HFFc6 (cell line): ENCODE data around the gene TMOD4. TPM values are rescaled to one million over a fixed set of nuclear protein-coding genes. Genes with fewer than 3 reads are reported as not detected.
A peak's percentile ranks its signal among the peaks of the same experiment; 100 is the strongest.

Source experiments
- DNase-seq: peaks from one replicate; pipeline ENCODE4 v3.0.0-alpha.2; 2018
- H3K27ac Mint-ChIP-seq: 2 replicates; pipeline ENCODE4 v1.8.0; 2020; ENCODE audit warnings: mild to moderate bottlenecking, mixed read lengths
- H3K27me3 Mint-ChIP-seq: 2 replicates; pipeline ENCODE4 v1.8.0; 2021; ENCODE audit warnings: mild to moderate bottlenecking, moderate library complexity, mixed read lengths; ENCODE audit not compliant: insufficient read depth
- H3K36me3 Mint-ChIP-seq: 2 replicates; pipeline ENCODE4 v1.8.0; 2021; ENCODE audit warnings: low read depth, mixed read lengths
- H3K4me1 Mint-ChIP-seq: 2 replicates; pipeline ENCODE4 v1.8.0; 2020; ENCODE audit warnings: low read depth, mixed read lengths
- H3K4me3 Mint-ChIP-seq: 2 replicates; pipeline ENCODE4 v1.8.0; 2020; ENCODE audit warnings: mild to moderate bottlenecking, moderate library complexity, mixed read lengths
- H3K9me3 Mint-ChIP-seq: 2 replicates; pipeline ENCODE4 v1.8.0; 2020; ENCODE audit warnings: mild to moderate bottlenecking, mixed read lengths
- total RNA-seq, 6 experiments: library from RNA; stranded (reverse); fragmentation: NEBNext Ultra II Directional; extraction: Animal tissue kit (Norgen Biotek cat#: 25700); gene quantifications; 2 replicates in 1 of 6; 3 replicates in 5 of 6; pipeline ENCODE4 v1.2.3, GENCODE V29; 2021
- TF ChIP-seq, protein P1 (sequence below): fragments of 200-600 bp; sonication (generic); IDR thresholded peaks from 2 replicates; pipeline ENCODE4 v1.5.0; 2021; ENCODE audit warnings: antibody characterized with exemption, mild to moderate bottlenecking

Gene TMOD4
- total RNA-seq, 6 experiments from 2014 or later: 0.40 to 1.1 (median 0.99) TPM; not detected in 3

DNA sequence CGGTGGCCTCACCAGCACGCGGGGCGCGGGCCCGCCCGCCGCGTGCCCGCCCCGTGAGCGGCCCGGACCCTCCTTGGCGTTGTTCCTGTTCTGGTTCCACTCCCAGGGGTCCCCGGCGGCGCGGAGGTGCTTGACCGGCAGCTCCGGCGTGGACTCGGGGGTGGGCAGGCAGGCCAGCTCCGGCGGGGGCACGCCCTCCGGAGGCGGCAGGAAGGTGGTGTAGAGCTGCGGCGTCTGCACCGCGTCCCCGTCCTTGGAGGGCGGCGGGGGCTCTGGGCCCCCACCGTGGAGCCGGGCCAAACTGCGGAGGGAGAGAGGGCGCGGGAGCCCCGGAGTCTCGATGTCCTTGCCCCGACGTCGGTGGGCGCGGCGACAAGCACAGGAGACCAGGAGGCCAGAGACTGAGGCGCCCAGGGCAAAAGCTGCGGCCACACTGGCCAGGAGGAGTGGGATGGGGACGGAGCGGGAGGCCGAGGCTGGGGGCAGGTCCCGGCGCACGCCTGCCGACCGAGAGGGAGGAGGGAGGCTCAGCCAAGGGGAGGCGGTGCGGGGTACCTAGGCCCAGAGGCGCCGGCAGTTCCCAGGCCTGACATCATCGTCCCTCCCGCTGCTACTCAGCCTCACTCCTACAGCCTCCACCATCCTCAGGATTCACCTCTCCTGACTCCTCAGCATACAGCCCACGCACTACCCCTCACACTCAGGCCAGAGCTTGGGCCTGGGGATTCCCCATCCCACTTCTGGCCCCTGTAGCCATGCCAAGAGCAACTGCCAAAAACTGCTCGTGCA lies 42.6 kb downstream of the TMOD4 start:
- Mint-ChIP-seq H3K4me3 (no peak overlapping the region), H3K4me1 (peaks cover 14% of the 10 kb centered on the region), H3K9me3 (no peaks in the 10 kb centered on the region), H3K27ac (no peak overlapping the region), H3K27me3 (peaks cover 4% of the 10 kb centered on the region; the same call in 1 of the 2 replicates), H3K36me3 (no peaks in the 10 kb centered on the region)
- DNase-seq: no peak
- TF ChIP-seq, protein P1, sequence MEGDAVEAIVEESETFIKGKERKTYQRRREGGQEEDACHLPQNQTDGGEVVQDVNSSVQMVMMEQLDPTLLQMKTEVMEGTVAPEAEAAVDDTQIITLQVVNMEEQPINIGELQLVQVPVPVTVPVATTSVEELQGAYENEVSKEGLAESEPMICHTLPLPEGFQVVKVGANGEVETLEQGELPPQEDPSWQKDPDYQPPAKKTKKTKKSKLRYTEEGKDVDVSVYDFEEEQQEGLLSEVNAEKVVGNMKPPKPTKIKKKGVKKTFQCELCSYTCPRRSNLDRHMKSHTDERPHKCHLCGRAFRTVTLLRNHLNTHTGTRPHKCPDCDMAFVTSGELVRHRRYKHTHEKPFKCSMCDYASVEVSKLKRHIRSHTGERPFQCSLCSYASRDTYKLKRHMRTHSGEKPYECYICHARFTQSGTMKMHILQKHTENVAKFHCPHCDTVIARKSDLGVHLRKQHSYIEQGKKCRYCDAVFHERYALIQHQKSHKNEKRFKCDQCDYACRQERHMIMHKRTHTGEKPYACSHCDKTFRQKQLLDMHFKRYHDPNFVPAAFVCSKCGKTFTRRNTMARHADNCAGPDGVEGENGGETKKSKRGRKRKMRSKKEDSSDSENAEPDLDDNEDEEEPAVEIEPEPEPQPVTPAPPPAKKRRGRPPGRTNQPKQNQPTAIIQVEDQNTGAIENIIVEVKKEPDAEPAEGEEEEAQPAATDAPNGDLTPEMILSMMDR: no peak

DNA sequence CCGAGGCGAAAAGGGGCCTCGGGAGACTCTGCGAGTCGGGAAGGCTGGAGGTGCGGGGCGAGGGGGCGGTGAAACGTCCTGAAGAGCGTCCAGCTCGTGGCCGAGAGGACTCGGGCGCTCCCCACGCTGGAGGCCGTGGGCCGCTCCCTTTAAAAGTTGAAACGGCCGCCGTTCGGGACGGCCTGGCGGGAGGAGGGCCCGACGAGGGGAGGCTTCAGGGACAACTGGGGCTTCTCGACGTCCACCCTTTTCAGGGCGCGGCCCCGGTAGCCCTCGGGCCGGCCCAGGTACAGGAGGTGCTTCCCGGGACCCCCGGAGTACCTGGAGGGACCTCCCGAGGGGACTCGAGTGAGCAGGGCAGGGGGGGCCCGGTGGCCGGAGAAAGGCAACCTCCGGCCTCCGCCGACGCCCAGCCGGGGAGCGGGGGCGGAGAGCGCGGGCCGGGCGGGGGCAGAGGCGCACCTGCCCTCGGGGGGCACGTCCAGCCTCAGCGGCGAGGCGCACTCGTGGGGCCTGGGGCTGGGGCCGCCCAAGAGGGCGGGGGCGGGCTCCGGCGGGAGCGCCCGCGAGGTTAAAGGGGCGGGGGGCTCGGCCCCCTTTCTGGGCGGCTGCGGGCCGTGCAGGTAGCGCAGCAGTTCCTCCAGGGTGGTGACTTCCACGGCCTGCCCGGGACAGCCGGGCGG lies 43.3 kb downstream of the TMOD4 start:
- DNase-seq: no peak
- no peaks in the 10 kb centered on the region for H3K36me3 Mint-ChIP-seq
- H3K4me3 Mint-ChIP-seq: no peak overlapping the region
- peaks cover 4% of the 10 kb centered on the region; the same call in 1 of the 2 replicates for H3K27me3 Mint-ChIP-seq
- H3K9me3 Mint-ChIP-seq: no peaks in the 10 kb centered on the region
- H3K4me1 Mint-ChIP-seq: peaks cover 14% of the 10 kb centered on the region
- TF ChIP-seq, protein P1: no peak
- H3K27ac Mint-ChIP-seq: no peak overlapping the region

GRCh38 chr1:151131701-151132334 lies 44.0 kb downstream of the TMOD4 start:
- peaks cover 4% of the 10 kb centered on the region; the same call in 1 of the 2 replicates for H3K27me3 Mint-ChIP-seq
- H3K9me3 Mint-ChIP-seq: no peaks in the 10 kb centered on the region
- peak overlapping the region; percentile 54; the same call in 1 of the 2 replicates for H3K27ac Mint-ChIP-seq
- peaks cover 14% of the 10 kb centered on the region for H3K4me1 Mint-ChIP-seq
- H3K36me3 Mint-ChIP-seq: no peaks in the 10 kb centered on the region
- H3K4me3 Mint-ChIP-seq: peak overlapping the region; percentile 82
- TF ChIP-seq, protein P1: no peak
- DNase-seq: no peak

DNA sequence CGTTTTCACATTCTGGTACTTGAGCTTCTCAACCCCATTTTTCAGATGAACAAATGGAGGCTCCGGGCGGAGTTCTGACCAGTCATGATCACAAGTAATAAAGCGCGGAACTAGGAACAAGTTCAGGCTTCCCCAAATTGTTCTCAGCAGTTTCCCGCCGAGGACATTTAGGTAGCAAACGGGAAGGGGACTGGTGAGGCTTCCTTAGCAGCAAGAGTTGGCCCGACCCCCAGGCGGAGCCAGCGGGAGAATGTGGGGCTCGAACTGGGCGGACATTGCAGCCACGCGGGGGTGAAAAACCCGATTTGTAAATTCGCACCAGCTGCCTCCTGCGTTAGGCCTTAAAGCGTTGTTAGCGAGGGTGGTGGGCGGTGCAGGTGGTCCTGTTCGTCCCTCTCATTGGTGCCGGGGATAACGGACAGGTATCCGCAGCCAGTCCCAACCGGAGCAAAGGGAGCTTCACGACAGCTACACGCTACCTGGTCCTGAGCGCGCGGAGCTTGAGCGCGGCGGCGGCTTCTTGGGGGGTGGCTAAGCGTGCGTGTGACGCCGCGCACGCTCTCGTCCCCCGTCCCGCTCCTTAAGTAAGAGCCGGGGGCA lies 44.7 kb downstream of the TMOD4 start:
- Mint-ChIP-seq H3K27me3 (peaks cover 4% of the 10 kb centered on the region; the same call in 1 of the 2 replicates), H3K27ac (peak overlapping the region; percentile 54; the same call in 1 of the 2 replicates), H3K36me3 (no peaks in the 10 kb centered on the region), H3K4me3 (peak overlapping the region; percentile 82), H3K9me3 (no peaks in the 10 kb centered on the region), H3K4me1 (peaks cover 14% of the 10 kb centered on the region)
- DNase-seq: peak; percentile 56
- TF ChIP-seq, protein P1: no peak

DNA sequence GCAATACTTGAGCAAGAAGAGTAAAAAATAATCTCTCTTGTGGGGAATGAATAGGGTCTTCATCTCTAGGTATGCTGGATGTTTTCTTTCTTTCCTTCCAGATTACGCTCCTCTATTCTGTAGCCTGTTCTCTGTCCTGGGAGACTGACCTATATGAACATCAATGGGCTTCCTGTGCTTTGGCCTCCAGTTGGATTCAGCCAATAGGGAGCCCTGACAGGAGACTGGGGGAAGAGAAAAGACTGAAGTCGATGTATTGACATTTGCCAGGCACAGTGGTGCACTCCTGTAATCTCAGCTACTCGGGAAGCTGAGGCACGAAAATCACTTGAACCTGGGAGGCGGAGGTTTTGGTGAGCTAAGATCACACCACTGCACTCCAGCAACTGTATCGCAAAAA lies 47.0 kb downstream of the TMOD4 start:
- no peaks in the 10 kb centered on the region for H3K36me3 Mint-ChIP-seq

More for the DNA sequence above, 47.0 kb downstream of the TMOD4 start:
- Mint-ChIP-seq H3K9me3 (no peaks in the 10 kb centered on the region), H3K27ac (no peak overlapping the region), H3K4me1 (peaks cover 14% of the 10 kb centered on the region), H3K4me3 (no peak overlapping the region), H3K27me3 (peaks cover 2% of the 10 kb centered on the region; the same call in 1 of the 2 replicates)
- no peak for DNase-seq
- TF ChIP-seq, protein P1: no peak
